RPMI8226 (cell line): ENCODE results near the gene EIF2D.
"Not testable (repeated sequence)": the region's sequence is repeated elsewhere in the genome, so short reads cannot be mapped to it uniquely, and the experiment has no call there.

Experiments
- DNase-seq: peaks from one replicate; pipeline ENCODE4 v3.0.0-alpha.2; 2015

The EIF2D gene

GRCh38 chr1:206586501-206587445, 25.5 kb downstream of the EIF2D start:
- DNase-seq = no peak

DNA sequence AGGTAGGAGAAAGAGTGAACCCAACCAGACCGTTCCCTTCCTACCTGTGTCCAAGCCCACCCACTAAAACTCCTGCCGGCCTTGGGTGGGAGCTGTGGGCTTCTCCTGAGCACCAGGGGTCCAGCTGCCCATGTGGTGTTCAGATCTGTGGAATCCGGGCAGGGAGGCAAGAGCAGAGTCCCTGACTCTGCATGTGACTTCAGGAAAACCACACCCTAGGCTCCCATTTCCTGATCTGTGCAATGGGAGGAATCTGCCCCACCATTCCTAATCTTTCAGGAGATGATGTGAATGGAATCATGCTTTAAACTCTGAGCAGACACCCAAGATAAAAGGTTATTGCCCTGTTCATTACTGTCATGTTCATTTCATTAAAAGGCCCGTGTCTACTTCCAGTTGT, 27.6 kb downstream of the EIF2D start:
- DNase-seq = no peak

DNA sequence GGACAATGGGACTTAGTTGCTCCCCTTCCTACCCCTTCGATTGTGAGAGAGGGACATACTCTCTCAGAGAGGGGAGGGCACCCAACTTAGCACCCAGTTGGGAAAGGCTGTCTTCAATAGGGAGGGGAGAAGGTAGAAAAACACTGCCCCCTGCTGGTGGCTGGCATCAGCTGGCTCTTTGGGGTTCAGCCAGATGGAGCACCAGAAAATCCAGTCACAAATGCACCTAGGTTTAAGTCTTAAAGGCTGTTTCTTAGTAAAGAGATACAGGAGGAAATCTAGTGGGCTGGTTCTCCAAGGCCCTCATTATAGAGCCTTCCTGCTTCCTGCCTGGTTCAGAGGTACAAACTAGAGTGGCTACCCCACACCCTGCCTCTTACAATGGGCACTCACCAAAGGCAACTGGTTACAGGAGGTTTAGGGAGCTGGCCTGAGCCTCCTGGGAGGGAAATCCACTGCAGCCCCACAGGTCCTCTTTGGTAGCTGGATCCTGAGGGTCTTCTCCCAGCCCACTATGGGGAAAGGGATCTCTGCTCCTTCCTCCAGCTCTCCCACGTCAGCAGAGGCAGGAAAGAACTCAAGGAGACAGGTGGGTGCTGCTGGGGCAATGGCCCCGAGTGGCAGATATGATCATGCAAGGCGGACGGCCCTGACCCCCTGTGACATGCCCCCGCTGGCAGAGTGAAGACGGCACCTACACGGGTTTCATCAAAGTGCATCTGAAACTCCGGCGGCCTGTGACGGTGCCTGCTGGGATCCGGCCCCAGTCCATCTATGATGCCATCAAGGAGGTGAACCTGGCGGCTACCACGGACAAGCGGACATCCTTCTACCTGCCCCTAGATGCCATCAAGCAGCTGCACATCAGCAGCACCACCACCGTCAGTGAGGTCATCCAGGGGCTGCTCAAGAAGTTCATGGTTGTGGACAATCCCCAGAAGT, 28.3 kb downstream of the EIF2D start:
- peak; percentile 80 for DNase-seq

DNA sequence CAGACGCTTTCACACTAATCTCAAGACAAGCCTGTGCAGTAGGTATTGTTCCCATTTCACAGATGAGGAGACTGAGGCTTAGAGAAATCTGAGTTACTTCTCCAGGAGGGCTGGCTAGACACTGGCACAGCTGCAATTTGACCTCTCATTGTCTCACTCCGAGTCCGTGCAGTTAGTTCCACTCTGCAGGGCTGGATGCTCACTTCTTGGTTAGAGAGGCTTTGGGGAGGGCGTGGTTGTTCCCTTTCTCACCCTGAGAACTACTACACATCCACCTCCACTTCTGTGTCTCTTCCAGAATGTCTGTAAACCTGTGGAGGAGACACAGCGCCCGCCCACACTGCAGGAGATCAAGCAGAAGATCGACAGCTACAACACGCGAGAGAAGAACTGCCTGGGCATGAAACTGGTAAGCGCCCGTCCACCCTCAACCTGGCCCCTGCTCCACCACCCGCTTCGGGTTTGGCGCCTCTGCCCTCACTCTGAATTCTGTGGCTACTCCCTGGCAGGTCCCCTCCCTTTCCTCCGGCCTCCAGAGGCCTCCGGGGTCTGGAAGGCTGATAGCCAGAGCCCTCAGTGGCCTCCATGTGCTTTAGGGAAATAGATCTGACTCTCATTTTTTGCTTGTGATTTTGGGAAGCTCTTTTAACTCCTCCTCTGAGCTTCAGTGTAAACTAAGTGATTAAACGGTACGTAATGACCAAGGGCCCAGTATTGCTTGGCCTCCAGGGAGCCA, 29.1 kb downstream of the EIF2D start:
- no peak for DNase-seq

DNA sequence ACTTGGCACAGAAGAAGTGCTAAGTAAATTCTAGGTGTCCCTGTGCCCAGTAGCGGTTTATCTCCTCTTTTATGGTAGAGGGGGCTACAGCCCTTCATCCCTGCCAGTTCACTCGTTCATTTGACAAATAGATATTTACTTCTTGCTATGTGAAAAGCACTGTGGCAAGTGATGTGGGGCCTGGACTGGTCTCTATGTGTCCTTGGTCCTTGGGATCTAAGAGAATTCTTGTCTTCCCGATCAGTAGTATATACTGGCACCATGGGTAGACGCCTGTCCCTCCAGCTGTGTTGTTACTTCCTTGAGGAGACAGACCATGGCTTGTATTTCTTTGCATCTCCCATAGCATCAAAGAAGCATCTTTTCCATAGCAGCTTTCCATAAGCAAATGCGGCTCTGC, 29.7 kb downstream of the EIF2D start:
- DNase-seq = no peak

DNA sequence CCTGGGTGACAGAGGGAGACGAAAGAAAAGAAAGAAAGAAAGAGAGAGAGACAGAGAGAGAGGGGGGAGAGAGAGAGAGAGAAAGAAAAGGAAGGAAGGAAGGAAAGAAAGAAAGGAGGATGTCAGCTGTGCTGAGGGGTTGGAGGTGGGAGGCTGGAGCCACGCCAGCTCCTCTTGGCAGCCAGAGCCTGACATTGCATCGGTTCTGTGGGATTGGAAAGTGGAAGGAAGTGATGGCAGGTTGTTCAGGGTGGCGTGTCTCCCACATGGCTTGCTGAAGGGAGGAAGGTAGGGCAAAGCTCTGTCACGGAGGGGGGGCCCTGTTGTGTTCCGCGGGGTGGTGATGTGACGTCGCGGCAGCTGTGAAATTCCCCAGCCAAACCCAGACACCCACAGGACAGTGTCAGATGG, 30.7 kb downstream of the EIF2D start:
- no peak for DNase-seq

DNA sequence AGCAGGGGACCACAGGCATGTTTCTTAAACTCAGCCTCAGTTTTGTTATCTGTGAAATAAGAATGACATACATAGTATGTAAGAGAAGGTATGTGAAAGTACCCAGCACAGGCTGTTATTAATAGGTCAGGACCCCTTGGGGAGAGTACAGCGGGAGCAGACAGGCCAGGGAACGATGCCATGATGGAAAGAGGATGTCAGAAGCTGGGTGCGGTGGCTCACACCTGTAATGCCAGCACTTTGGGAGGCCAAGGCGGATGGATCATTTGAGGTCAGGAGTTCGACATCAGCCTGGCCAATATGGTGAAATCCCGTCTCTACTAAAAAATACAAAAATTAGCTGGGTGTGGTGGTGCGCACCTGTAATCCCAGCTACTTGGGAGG, 31.2 kb downstream of the EIF2D start:
- not testable (repeated sequence) for DNase-seq

- DNase-seq = no peak
Observed at GRCh38 chr1:206580438-206581113, 31.7 kb downstream of the EIF2D start.

DNA sequence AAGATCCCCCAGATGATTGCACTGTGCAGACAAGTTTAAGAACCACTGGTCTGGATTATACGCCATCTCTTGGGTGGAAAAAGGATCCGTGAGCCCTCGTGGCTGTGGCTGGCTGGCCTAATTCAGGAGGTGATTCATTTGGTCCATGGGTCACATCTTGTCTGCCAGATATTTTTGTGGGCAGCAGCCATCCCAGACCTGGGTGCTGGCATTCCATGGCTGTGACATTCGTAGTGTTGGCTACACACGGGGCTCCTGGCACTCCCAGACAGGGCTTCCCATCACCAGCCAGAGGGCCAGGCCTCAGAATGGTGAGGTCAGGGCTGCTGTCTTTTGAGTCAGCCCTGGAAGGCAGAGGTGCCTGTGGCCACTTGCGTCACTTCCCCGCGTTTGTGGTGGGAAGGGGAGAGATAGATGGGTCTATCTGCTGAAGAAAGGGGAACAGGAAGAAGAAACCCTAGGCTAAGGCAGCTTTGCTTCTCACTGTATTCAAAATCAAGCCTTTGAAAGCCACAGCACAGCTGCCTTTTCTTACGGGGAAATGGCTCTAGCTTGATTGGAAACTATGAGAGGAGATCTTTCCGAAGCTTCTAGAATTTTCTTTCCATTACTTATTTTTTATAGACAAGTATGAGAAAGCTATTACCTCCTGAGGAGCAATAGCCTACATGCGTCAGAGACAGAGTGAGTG, 32.4 kb downstream of the EIF2D start:
- DNase-seq = no peak

DNA sequence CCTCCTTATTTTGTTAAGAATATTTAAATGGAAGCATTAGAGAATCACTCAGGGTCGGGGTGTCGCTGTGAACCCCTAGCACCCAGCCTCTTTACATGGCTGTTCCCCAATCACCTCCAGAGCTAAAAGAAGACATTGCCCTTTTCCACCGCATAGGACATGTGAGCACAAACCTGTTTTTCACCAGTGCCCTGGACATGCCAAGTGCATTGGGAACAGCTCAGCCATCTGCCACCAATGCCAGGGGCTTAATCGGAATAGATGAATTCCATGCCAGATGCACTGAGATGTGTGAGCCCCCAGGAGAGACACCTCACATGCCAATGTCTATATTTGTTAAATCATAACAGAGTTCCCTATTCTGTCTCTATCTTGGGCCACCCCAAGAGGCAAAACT, 33.3 kb downstream of the EIF2D start:
- no peak for DNase-seq

DNA sequence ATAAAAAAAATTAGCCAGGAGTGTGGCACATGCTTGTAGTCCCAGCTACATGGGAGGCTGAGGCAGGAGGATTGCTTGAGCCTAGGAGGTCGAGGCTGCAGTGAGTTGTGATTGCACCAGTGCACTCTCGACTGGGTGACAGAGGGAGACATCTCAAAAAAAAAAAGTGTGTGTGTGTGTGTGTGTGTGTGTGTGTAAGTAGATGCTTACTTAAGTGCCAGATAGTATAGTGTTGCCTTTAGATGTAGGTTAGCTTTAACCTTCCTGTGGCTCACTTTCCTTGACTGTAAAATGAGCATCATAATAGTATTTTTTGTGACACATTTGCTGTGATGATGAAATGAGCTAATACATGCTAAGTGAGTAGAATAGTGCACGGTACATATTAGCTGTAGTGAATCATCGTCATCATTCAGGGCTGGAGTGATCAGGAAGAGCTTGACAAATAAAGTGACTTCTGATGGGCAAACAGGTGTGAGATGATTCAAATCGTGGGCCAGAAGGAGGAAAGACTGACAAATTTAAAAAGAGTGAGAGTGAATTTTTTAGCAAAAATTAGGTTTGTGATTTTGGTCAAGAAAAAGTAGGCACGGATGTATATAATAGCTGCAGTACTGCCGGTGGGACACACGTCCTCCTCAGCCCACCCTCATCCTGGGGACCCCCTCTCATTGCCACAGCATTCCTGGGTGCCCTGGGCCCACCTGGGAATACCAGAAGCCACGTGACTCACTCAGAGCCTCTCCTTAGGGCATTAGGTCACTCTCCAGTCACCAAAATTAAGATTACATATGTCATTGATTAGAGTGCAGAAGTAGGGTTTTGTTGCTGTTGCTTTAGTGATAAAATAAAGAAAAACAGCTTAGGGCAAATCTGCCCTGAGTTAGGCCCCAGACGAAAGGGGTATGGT, 33.9 kb downstream of the EIF2D start:
- no peak for DNase-seq

GRCh38 chr1:206577626-206578025, 34.6 kb downstream of the EIF2D start:
- DNase-seq = no peak

GRCh38 chr1:206575894-206576737, 36.1 kb downstream of the EIF2D start:
- DNase-seq = no peak

DNA sequence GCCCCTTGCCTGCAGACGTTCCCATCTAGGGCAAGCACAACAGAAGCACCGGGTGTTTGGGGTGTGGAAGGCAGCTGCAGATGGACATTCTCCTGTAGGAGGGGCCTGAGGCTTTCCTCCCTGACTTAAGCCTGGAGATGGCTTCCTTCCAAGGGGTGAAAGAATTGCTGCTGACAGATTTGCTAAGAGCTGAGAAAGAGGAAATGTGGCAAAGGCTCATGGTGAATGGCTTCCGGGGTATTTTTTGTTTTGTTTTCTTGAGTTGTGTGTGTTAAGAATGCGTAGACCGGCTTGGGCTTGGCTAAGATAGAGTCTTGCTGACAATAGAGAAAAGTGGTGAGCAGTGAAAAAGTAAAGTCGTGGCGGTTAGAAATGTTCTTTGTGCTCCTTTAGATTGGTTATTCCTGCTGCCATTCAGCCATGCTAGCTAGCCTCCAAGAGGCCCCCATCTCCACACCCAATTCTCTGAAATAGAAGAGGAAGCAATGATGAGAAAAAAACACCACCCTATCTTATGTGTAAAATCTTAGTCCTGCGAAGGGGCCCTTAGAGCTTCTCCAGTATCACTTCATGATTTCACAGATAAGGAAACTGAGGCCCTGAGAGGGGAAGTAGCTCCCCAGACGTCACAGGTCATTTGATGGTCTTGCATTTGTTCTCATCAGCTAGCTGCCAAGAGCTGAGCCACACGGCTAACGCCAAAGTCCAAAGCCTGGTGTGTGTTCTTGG, 36.9 kb downstream of the EIF2D start:
- DNase-seq = peak; percentile 99

DNA sequence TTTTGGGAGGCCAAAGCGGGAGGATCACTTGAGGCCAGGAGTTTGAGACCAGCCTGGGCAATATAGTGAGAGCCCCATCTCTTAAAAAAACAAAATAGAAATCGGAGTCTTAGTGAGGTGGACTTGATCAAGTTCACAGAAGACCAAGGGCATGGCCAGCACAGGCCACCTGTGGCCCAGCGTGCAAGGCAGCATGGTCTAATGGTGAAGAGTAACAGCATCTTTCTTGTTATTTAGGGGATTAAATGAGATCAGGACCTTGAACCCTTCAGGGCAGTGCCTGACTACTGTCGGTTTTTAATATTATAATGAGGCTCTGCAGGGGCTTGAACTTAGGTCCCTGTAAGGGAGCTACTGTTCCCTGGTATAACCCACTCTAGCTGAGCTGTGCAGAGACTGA, 38.5 kb downstream of the EIF2D start:
- no peak for DNase-seq

- DNase-seq = no peak
Observed at GRCh38 chr1:206573319-206573718, 38.9 kb downstream of the EIF2D start.

DNA sequence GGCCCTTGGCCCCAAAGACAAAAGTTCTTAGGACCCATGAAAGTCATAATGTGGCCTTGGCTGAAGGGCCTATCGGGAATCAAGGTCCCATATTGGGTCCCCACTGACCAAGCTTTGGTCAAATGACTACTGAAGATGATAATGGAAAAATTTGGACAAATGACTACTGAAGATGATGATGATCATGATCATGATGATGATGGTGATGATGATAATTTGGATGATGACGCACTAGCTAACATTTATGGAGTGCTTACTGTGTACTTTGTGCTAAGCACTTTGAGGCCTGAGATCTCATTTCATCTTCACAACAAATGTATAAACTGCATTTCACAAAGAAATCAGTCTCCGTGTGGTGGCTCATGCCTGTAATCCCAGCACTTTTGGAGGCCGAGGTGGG, 39.4 kb downstream of the EIF2D start:
- no peak for DNase-seq

DNA sequence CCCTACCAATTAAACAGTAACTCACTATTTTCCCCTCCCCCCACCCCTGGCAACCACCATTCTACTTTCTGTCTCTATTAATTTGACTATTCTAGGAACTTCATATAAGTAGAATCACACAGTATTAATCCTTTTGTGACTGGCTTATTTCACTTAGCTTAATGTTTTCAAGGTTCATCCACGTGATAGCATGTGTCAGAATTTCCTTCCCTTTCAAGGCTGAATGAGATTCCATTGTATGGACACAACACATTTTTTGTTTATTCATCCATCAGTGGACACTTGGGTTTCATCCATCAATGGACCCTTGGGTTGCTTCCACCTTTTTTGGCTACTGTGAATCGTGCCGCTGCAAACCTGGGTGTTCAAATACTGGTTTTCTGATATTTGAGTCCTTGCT, 41.7 kb downstream of the EIF2D start:
- DNase-seq = no peak

DNA sequence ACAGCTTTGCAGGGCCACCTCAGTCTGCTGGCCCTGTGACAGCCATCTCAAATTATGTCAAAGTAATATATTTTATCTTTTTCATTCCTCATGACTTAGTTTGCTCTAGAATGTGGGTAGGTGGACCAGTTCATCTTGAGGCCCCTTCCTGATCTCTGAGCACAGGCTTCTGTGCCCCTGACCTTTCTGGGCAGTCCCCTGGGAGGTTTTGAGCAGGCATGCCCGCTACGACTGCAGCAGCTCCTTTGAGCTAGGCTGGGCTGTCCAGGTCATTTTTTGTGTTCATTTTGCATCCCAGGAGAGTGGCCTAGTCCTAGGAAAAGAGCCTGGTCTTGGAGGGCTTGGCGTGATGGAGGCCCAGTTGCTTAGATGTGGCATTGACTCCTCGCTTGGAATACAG, 42.7 kb downstream of the EIF2D start:
- DNase-seq = no peak
